Kidney (tissue), 22 donors: Measurements from ENCODE around the gene IL17B. TPM values are rescaled to one million over a fixed set of nuclear protein-coding genes. Genes with fewer than 3 reads are reported as not detected.

Experiments
- DNase-seq, 5 donors: peaks; one replicate each; pipeline ENCODE4 v3.0.0-alpha.2; 2013 to 2020
- FAIRE-seq: peaks from 2 replicates; lab custom pipeline; 2012; peaks lifted over from hg19 to GRCh38; lab: Jason Lieb, UNC
- H3K27ac ChIP-seq, 2 donors: one replicate each; pipeline ENCODE4 v1.7.0; 2013; ENCODE audit warnings: low read depth in 2 of 2, low read length in 2 of 2, inconsistent platforms in 1 of 2
- H3K27me3 ChIP-seq: one replicate; pipeline ENCODE4 v1.7.1; 2013; ENCODE audit warnings: low read length, inconsistent platforms; ENCODE audit not compliant: control insufficient read depth, insufficient read depth
- H3K36me3 ChIP-seq, 3 donors: one replicate each; pipeline versions ENCODE4 v1.7.0 to v1.7.1; 2013; ENCODE audit warnings: low read length in 3 of 3, control low read depth in 1 of 3, inconsistent platforms in 1 of 3; ENCODE audit not compliant: insufficient read depth in 3 of 3, control insufficient read depth in 2 of 3
- H3K4me1 ChIP-seq, 3 donors: one replicate each; pipeline versions ENCODE4 v1.7.0 to v1.7.1; 2013; ENCODE audit warnings: low read length in 3 of 3, inconsistent platforms in 1 of 3, low read depth in 1 of 3; ENCODE audit not compliant: control insufficient read depth in 2 of 3, insufficient read depth in 2 of 3
- H3K4me3 ChIP-seq, 3 donors: one replicate each; pipeline versions ENCODE4 v1.7.0 to v1.8.1; 2013; ENCODE audit warnings: low read length in 3 of 3, control low read depth in 1 of 3, inconsistent platforms in 1 of 3
- H3K9ac ChIP-seq, 3 donors: one replicate each; pipeline versions ENCODE4 v1.7.0 to v1.7.1; 2013; ENCODE audit warnings: low read length in 3 of 3, control low read depth in 1 of 3, inconsistent platforms in 1 of 3
- H3K9me3 ChIP-seq, 3 donors: one replicate each; pipeline versions ENCODE4 v1.7.0 to v1.7.1; 2013; ENCODE audit warnings: low read length in 3 of 3, control low read depth in 1 of 3, inconsistent platforms in 1 of 3; ENCODE audit not compliant: control insufficient read depth in 2 of 3, insufficient read depth in 1 of 3
- CTCF ChIP-seq: IDR thresholded peaks from 3 replicates; pipeline ENCODE4 v1.5.1; 2012; ENCODE audit warnings: mild to moderate bottlenecking, moderate library complexity, borderline replicate concordance; ENCODE audit not compliant: insufficient read depth; ENCODE audit errors: extremely low read depth
- intact Hi-C: fragments of 100-400 bp; cut with DNase I; formaldehyde crosslinking; loops from one replicate; pipeline ENCODE4 v1.11.1; 2022
- long read RNA-seq, 10 donors: library from polyadenylated mRNA in 1 of 10; unstranded in 1 of 10; transcript quantifications; one replicate each; pipeline ENCODE4 v2.0.0 and lab custom pipeline, GENCODE V29; 2021 to 2026
- polyA plus RNA-seq: library from polyadenylated mRNA; stranded (reverse); fragments of 350-450 nt; fragmentation: Illumina TruSeq; extraction: RNeasy Lipid Tissue Mini Kit (QIAGEN cat#74804); gene quantifications from one replicate; pipeline ENCODE4 v1.2.3, GENCODE V29; 2014; ENCODE audit warnings: low read depth, low replicate concordance; ENCODE audit not compliant: insufficient read depth
- total RNA-seq: library from RNA; stranded (reverse); fragmentation: NEBNext Ultra II Directional; extraction: Animal tissue kit (Norgen Biotek cat#: 25700); gene quantifications from one replicate; pipeline ENCODE4 v1.2.1, GENCODE V29; 2021
- donor health status: control.
- donor health status: control.
- donor health status: control.
- donor health status: control.
- donor health status: control.
- donor health status: DM: yes; HTN: yes; CAD: no.
- donor health status: Normal renal cell carcinoma (clear cell type).

Gene IL17B
- total RNA-seq (1.4 TPM), polyA plus RNA-seq (4.7 TPM)
- long read RNA-seq, donor 1, partial matches to known transcripts = 0 of 2 reads
- long read RNA-seq, donor 1, other reads (novel, unspliced or antisense) = 0 of 2 reads
- long read RNA-seq, donor 2 = 0 reads
- long read RNA-seq, donor 3 = 0 reads
- long read RNA-seq, donor 4, partial matches to known transcripts = 0 of 2 reads
- long read RNA-seq, donor 4, other reads (novel, unspliced or antisense) = 0 of 2 reads
- long read RNA-seq, donor 5 = 0 reads
- long read RNA-seq, donor 6 = 0 reads
- long read RNA-seq, donor 7, partial matches to known transcripts = 0 of 3 reads
- long read RNA-seq, donor 7, other reads (novel, unspliced or antisense) = 2 of 3 reads
- long read RNA-seq, donor 8, partial matches to known transcripts = 0 of 1 reads
- long read RNA-seq, donor 8, other reads (novel, unspliced or antisense) = 0 of 1 reads
- long read RNA-seq, donor 9 = 0 reads
- long read RNA-seq, donor 10 = 0 reads

- DNase-seq = no peak
- no peak for FAIRE-seq
- Histone ChIP-seq H3K4me3 (no peak within 1 kb of the TSS), H3K9ac (no peak within 1 kb of the TSS), H3K9me3 (no peaks in the 10 kb centered on the region), H3K27ac (peak within 1 kb of the TSS; percentile 34 to 41), H3K27me3 (no peaks in the 10 kb centered on the region), H3K4me1 (peaks cover 0 to 10% (median 9%) of the 10 kb centered on the region in 3 donors), H3K36me3 (no peaks in the 10 kb centered on the region)
- no peak for TF ChIP-seq CTCF
- intact Hi-C loops = loop anchor here (10.0 kb wide), 1 partner anchor 56 kb away; no protein-coding TSS in a partner anchor
These were observed at the start of gene IL17B for GRCh38 chr5:149379177-149379761. Gene IL17B, minus strand, starts transcription at chr5:149379292. Its CDS starts 67 bp downstream, at chr5:149379225.

GRCh38 chr5:149428032-149428431 is 48.9 kb upstream of the IL17B start:
- intact Hi-C loops = no loop called here
- no peaks in the 10 kb centered on the region for H3K36me3 ChIP-seq
- no peaks in the 10 kb centered on the region for H3K9me3 ChIP-seq
- no peak for TF ChIP-seq CTCF
- DNase-seq (no peak), FAIRE-seq (no peak)
- no peaks in the 10 kb centered on the region for H3K27me3 ChIP-seq
- no peak overlapping the region for H3K27ac ChIP-seq
- no peak overlapping the region for H3K4me3 ChIP-seq
- H3K9ac ChIP-seq = no peak overlapping the region
- H3K4me1 ChIP-seq = peaks cover 2 to 6% (median 4%) of the 10 kb centered on the region in 3 donors

GRCh38 chr5:149427374-149427773 is 48.3 kb upstream of the IL17B start:
- FAIRE-seq = no peak
- intact Hi-C loops = no loop called here

More at GRCh38 chr5:149427374-149427773, 48.3 kb upstream of the IL17B start:
- Histone ChIP-seq H3K9ac (no peak overlapping the region), H3K4me3 (no peak overlapping the region), H3K36me3 (no peaks in the 10 kb centered on the region), H3K9me3 (no peaks in the 10 kb centered on the region), H3K27me3 (no peaks in the 10 kb centered on the region), H3K27ac (no peak overlapping the region), H3K4me1 (peaks cover 2 to 10% (median 4%) of the 10 kb centered on the region in 3 donors)
- no peak for TF ChIP-seq CTCF
- no peak for DNase-seq
